Measurements from ENCODE around the gene SLAMF9. TPM values are rescaled to one million over a fixed set of nuclear protein-coding genes. Genes with fewer than 3 reads are reported as not detected.

SLAMF9 gene
- total RNA-seq, 1 experiment from 2014 or later = not detected

DNA sequence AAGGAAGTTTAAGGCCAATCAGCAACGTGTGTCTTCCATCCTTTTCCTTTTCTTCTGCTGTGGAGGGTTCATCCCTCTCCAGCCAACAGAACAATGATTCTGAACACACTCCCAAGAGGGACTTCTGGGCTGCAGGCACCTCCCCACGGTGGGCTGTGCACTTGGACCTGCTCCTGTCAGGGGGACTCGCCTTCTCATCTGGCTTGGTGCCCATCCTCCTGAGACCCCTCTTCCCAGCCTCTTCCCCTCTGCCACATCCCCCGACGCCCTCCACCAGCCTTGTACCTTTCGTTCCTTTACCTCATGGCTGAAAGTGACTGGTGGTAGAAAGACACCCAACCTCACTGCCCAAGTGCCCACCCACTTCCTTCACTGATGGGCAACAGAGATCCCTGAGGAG lies 26.0 kb upstream of the SLAMF9 start:
- ChIA-PET CTCF (no interaction called here), RAD21 (ENCODE audit: low non-redundant PET in 1 of 2, low total read pairs in 2 of 2, uncharacterized antibody in 2 of 2, unreplicated experiment in 2 of 2) (no interaction called here), POLR2A (no interaction called here)
- H3K4me3 ChIP-seq (replicated peaks in 1 of 2; ENCODE audit: low read depth in 1 of 2, low read length in 2 of 2) = no peak overlapping the region
- no peaks in the 10 kb centered on the region for H3K79me2 ChIP-seq (ENCODE audit: insufficient read depth, low read length)
- no peak overlapping the region for H2AFZ ChIP-seq (ENCODE audit: low read depth, low read length, poor library complexity, severe bottlenecking)
- no peak overlapping the region for H3K4me2 ChIP-seq (ENCODE audit: low read length)
- intact Hi-C loops (cut with micrococcal nuclease) = no loop called here
- no peaks in the 10 kb centered on the region for H3K9me3 ChIP-seq (ENCODE audit: control insufficient read depth in 1 of 2, insufficient read depth in 1 of 2, low read depth in 1 of 2, low read length in 2 of 2)
- no peaks in the 10 kb centered on the region for H4K20me1 ChIP-seq (ENCODE audit: insufficient read depth)
- BruUV-seq (replicated peaks) = no TSS peak
- TF ChIP-seq SRF (IDR thresholded peaks at IDR 0.05; ENCODE audit: low read depth) (no peak), ZNF274 (IDR thresholded peaks at IDR 0.05; ENCODE audit: low read depth, low read length) (no peak), EZH2 (IDR thresholded peaks at IDR 0.05) (no peak), CBX3 (IDR thresholded peaks at IDR 0.05; ENCODE audit: low read depth) (no peak), EZH2phosphoT487 (IDR thresholded peaks at IDR 0.05; ENCODE audit: borderline replicate concordance) (no peak), FOSL1 (IDR thresholded peaks at IDR 0.05; ENCODE audit: low read depth) (no peak), SP1 (IDR thresholded peaks at IDR 0.05; ENCODE audit: low read depth) (no peak), ZFX (IDR thresholded peaks at IDR 0.05) (no peak), POLR2A (IDR thresholded peaks at IDR 0.05; ENCODE audit: borderline replicate concordance, extremely low read depth, insufficient read depth, insufficient read length) (no peak), ELF1 (IDR thresholded peaks at IDR 0.05; ENCODE audit: borderline replicate concordance, low read depth) (no peak)
- TF ChIP-seq, protein P1, sequence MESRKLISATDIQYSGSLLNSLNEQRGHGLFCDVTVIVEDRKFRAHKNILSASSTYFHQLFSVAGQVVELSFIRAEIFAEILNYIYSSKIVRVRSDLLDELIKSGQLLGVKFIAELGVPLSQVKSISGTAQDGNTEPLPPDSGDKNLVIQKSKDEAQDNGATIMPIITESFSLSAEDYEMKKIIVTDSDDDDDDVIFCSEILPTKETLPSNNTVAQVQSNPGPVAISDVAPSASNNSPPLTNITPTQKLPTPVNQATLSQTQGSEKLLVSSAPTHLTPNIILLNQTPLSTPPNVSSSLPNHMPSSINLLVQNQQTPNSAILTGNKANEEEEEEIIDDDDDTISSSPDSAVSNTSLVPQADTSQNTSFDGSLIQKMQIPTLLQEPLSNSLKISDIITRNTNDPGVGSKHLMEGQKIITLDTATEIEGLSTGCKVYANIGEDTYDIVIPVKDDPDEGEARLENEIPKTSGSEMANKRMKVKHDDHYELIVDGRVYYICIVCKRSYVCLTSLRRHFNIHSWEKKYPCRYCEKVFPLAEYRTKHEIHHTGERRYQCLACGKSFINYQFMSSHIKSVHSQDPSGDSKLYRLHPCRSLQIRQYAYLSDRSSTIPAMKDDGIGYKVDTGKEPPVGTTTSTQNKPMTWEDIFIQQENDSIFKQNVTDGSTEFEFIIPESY (IDR thresholded peaks at IDR 0.05; ENCODE audit: extremely low read depth, insufficient replicate concordance, low read length) = no peak
- TF ChIP-seq, protein P2, sequence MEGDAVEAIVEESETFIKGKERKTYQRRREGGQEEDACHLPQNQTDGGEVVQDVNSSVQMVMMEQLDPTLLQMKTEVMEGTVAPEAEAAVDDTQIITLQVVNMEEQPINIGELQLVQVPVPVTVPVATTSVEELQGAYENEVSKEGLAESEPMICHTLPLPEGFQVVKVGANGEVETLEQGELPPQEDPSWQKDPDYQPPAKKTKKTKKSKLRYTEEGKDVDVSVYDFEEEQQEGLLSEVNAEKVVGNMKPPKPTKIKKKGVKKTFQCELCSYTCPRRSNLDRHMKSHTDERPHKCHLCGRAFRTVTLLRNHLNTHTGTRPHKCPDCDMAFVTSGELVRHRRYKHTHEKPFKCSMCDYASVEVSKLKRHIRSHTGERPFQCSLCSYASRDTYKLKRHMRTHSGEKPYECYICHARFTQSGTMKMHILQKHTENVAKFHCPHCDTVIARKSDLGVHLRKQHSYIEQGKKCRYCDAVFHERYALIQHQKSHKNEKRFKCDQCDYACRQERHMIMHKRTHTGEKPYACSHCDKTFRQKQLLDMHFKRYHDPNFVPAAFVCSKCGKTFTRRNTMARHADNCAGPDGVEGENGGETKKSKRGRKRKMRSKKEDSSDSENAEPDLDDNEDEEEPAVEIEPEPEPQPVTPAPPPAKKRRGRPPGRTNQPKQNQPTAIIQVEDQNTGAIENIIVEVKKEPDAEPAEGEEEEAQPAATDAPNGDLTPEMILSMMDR (IDR thresholded peaks at IDR 0.05 in 2 of 3, conservative IDR thresholded peaks at IDR 0.05 in 1 of 3; ENCODE audit: borderline replicate concordance in 1 of 3, insufficient read depth in 1 of 3, low read depth in 2 of 3, low read length in 2 of 3) = no peak
- TF ChIP-seq, protein P3, sequence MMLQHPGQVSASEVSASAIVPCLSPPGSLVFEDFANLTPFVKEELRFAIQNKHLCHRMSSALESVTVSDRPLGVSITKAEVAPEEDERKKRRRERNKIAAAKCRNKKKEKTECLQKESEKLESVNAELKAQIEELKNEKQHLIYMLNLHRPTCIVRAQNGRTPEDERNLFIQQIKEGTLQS (IDR thresholded peaks at IDR 0.05) = no peak
- H3K36me3 ChIP-seq (ENCODE audit: control insufficient read depth in 1 of 2, insufficient read depth in 2 of 2, low read length in 2 of 2) = no peaks in the 10 kb centered on the region
- H3K9ac ChIP-seq (ENCODE audit: low read length) = no peak overlapping the region
- H3K27ac ChIP-seq (ENCODE audit: low read depth, low read length) = no peak overlapping the region
- DNase-seq (ENCODE audit: low read depth, low spot score) = no peak
- H3K9me2 ChIP-seq (ENCODE audit: insufficient read depth) = no peaks in the 10 kb centered on the region
- H3K4me1 ChIP-seq (ENCODE audit: control insufficient read depth in 1 of 2, insufficient read depth in 2 of 2, low read length in 2 of 2) = no peaks in the 10 kb centered on the region
- ATAC-seq = no peak
- H3K27me3 ChIP-seq (ENCODE audit: insufficient read depth, low read length) = peaks cover 53% of the 10 kb centered on the region
